GM18868 (cell line): ENCODE measurements around the gene PRLHR.
"Not testable (repeated sequence)": the region's sequence is repeated elsewhere in the genome, so short reads cannot be mapped to it uniquely, and the experiment has no call there.

ENCODE experiments used
- ATAC-seq: cut with Tn5 transposase; IDR thresholded peaks from one replicate; pipeline ENCODE4 v1.9.1; 2021; ENCODE audit warnings: mild to moderate bottlenecking, moderate library complexity; ENCODE audit not compliant: unreplicated experiment

The PRLHR gene

GRCh38 chr10:118595598-118596425 lies at the start of gene PRLHR:
TSS of gene PRLHR (minus strand) at chr10:118595648. CDS start at chr10:118595244, 404 bp downstream.
- ATAC-seq = no peak

DNA sequence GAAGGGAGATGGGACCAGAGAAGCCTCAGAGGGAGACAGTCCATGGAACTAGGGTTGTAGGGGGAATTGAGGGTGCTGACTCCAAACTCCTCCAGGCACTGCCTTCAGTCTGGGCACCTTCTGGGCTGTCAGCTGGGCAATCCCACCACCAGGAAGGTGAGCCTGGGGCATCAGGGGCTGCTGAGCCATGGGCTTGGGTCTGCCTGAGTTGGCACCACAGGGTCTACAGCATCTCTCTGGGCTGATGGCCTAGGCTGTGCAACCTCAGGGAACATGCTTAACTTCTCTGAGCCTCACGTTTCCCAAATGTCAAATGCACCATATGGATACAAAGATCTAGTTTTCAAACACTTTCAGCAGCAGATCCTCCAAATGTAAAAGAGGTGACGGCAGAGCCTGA lies 46.8 kb upstream of the PRLHR start:
- ATAC-seq = no peak

DNA sequence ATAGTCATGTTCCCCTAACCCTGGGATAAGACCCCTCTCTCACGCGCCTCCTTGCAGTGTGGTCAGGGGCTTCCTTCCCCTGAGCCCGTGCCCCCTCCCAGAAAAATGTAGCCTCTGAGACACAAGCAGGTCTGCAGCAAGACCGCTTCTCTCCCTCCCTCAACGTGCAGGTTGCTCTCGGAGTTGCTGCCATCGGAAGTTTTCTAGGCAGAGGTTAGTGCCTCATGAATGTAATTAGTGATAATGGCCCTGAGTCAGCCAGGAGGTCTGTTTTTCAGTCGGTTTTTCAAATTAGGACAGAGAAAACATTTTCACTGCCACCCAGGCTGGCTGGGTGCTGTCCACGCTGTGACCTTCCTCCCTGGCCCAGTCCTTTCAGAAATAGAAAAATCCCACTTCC lies 43.2 kb upstream of the PRLHR start:
- ATAC-seq = no peak

- ATAC-seq = no peak
Observed at GRCh38 chr10:118635674-118636402, 40.4 kb upstream of the PRLHR start.

DNA sequence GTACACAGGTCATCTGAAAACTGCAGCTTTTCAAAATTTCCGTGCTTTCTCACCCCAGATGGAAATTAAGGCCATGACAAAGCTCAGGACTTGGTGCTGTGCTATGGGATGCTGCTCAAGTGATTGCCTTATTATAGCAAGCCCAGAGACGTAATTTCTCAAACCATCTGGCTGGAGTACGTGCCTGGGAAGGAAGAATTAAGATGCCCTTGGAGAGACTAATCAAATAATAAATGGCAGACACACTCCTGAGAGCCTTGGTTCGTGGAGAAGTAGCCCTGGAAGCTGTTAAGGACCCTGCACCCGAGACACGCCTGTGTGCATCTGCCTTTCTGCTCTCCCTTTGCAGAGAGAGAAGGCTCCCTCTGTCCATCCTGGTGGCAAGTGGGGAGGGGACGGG lies 38.3 kb upstream of the PRLHR start:
- no peak for ATAC-seq

DNA sequence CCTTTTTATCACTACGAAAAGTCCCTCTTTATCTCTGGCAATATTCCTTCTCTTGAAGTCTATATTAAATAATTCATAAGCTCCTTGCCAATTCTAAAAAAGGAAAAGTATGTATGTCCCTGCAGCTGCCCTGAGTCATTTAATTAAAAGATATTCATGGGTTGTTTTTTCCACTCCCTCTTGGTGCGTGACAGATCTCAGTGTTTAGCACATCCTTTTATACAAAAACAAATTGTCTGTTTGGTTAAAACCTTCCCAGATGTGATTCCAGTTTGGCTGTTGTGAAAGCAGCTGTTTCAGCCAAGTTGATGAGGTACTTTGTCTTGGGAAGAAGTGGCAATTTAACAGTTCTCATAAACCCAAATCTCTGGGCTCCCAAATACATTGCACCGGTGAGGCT lies 33.8 kb upstream of the PRLHR start:
- no peak for ATAC-seq

DNA sequence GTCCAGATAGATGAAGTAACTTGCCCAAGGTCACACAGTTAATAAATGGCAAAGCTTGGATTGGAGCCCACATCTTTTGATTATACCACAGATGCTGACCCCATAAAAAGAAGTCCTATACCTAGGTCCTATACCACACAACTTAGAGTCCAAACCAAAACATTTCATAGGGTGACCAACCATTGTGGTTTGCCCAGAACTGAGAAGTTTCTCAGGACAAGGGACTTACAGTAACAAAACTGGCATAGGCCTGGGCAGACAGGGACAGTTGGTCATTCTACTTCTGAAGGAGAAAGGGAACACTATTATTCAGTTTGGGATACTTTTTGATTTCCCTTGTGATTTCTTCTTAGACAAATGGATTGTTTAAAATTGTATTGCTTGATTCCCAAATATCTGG lies 32.9 kb upstream of the PRLHR start:
- ATAC-seq = no peak

GRCh38 chr10:118626953-118627352 lies 31.5 kb upstream of the PRLHR start:
- no peak for ATAC-seq

- no peak for ATAC-seq
Observed at GRCh38 chr10:118625504-118625903, 30.1 kb upstream of the PRLHR start.

DNA sequence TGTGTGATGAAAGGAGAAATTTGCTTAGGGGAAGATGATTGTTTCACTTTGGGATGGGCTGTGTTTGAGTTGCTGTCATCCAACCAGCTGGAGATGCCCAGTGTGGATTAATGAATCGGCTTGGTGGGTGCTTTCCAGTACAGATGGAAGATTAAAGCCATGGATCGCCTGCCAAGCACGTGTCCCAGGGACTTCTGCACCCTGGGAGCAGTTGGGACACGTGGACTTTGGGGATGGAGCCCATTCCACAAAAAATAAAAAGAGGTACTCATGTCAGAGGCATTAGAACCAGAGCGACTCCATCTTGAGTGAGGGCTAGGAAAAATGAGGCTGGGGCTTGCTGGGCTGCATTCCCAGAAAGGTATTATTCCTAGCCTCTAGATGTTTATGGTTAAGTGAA lies 29.3 kb upstream of the PRLHR start:
- no peak for ATAC-seq

DNA sequence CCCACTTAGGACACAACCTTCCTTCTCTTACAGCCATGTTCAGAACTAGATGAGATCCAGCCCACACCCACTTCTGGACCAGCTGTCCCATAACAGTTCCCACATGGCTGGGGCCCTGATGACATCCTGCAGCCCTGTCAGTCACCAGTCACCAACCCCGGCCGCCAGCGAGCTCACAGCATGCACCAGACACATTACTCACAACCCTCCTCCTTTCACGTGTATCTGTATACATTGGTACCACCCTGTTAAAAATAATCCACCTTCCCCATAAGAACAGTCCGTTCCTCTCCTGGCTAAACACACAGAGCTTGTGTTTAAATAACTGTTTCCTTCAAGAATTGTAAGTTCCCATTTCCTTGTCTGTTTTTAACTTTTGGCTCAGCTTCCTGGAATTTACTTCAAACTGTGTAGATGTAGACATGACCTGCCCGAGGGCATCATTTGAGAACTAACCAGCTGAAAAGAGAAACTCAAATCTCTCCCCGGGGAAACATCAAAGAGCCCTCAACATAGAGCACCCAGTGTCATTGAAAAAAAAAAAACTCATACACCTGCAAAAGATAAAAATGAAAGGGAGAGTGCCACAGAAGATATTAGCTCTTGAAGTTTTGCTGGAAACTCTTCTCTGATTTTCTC lies 26.0 kb upstream of the PRLHR start:
- no peak for ATAC-seq

- not testable (repeated sequence) for ATAC-seq
Observed at GRCh38 chr10:118613863-118614262, 18.4 kb upstream of the PRLHR start.

DNA sequence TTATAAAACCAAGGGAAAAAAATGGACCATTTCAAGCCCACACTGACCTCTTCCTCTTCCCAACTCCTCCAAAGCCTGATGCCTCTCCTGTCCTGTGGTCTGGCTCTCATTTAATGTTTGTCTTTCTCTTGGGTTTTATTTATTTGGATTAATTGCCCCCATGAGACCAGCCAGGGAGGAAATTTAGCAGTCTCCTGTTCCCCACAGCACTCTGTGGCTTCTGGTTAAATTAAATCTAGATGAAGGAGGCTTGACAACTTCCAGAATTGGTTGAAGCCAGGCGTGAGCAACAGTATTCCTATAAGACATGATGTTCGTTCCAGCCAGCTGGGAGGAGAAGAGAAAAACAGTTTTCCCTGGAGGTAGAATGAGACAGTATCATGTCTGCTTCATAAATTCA lies 15.1 kb upstream of the PRLHR start:
- ATAC-seq = no peak

- ATAC-seq = no peak
Observed at GRCh38 chr10:118607768-118608354, 12.4 kb upstream of the PRLHR start.

GRCh38 chr10:118605694-118606093 lies 10.2 kb upstream of the PRLHR start:
- ATAC-seq = no peak

DNA sequence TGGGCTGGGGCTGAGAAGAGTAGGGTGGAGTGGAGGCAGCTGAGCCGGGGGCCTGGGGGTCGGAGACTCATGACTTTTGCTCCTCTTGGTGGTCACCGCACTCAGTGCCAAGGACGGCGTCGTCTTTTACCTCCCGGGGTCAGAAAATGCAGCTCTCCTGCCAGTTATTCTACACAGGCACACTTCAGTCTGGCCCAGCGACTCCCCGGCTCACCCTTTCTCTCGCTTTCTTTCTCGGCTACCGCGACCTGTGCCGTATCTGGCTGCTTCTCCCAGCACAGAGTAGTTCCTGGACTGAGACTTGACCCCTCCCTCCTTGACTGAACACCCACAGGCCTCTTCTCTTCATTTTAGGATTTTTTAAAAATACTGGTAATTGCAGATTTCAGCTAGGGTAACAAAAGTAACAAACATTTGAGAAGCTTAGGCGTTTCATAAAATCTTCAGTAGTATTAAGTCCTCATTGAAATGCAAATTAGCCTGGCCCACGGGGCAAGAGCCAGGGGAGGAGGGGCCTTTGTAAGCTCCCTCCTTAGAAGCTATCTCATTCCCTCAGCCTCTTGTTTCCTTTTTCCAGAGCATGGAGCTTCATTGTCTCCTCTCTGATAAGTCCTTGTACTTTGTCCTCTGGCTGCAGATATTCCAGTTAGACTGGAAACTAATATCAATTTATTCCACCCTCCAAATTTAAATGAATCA lies 1.1 kb upstream of the PRLHR start:
- no peak for ATAC-seq

GRCh38 chr10:118595064-118595420 lies 406 bp downstream of the PRLHR start:
- ATAC-seq = no peak

DNA sequence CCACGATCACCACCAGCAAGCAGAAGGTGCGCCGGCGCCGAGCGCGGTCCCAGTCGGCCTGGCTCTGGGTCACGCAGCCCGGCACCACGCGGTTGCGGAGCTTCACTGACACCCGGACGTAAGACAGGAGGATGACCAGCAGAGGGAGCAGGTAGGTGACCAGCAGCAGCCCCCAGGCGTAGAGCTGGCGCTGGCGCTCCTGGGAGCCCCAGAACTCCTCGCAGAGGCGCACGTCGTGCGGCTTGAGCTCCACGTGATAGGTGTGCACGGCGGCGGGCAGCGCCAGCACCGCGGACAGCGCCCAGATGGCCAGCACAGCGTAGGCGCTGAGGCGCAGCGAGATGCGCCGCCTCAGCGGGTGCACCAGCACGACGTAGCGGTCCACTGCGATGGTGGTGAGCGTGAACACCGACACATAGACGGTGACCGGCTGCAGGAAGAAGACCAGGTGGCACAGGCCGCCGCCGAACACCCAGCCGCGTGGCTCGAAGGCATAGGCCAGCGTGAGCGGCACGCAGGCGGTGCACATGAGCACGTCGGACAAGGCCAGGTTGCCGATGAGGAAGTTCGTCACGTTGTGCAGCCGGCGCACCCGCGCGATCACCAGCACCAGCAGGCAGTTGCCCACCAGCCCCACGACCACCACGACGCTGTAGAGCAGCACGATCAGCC lies 920 bp downstream of the PRLHR start:
- ATAC-seq = no peak

- no peak for ATAC-seq
Observed at GRCh38 chr10:118592675-118593330, 2.6 kb downstream of the PRLHR start.

DNA sequence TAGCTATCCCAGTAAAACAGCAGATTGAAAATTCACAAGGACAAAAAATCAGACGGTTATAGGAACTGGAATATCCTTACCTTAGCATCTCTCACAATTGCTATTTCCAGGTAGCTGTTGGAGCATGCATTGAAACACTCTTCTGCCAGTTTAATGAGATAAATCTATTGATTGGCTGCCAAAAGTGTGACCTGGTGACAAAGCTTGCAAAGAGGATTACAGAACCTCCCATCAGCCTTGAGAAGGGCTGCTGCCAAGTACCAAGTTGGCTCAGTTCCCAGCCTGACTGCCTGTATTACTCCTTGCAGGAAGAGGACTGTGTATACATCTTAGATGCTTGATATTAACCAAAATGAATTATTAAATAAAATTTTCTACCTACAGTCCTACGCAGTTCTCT lies 5.1 kb downstream of the PRLHR start:
- no peak for ATAC-seq
